ENCODE data around the gene USP48. TPM values are rescaled to one million over a fixed set of nuclear protein-coding genes. Genes with fewer than 3 reads are reported as not detected.

The USP48 gene
- total and polyA plus RNA-seq, 2 of the 8 experiments (the other 6 are each of a cell fraction or from before 2014, with no cell fraction given), result 12.8 to 83.5 TPM

DNA sequence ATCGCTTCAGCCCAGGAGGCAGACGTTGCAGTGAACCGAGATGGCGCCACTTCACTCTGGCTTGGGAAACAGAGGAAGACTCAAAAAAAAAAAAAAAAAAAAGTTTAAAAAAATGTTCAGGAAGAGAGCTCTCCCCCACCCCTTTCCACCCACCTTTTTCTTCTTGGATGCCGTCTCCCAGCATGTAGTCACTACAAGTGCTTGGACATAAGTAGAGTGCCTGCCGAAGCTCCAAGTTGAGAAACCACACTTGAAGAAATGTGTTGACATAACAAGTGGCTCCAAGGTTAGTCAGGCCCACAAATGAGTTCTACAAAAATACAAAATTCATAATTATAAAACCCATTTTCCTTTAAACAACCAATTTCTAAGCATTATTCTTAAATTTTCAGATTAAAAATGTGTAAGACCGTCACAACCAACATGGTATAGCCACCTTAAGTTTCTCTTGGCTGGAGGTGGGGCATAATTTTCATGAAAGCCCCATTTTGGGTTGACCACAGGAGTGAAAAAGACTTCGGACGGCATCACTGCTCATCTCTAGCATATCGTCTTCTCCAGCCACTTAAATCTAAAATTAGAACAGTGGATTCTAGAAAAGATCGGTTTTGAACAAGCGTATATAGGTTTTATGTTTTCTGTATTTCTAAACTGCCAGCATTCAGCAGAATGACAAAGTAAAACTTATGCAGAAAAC, 26.4 kb downstream of the USP48 start:
- Histone ChIP-seq H2BK15ac (ENCODE audit: low read length) (no peak overlapping the region), H3K79me1 (ENCODE audit: low read depth, low read length) (peaks cover 2% of the 10 kb centered on the region; the same call in 1 of the 2 replicates), H2BK20ac (ENCODE audit: low read length) (no peak overlapping the region), H3K27me3 (replicated peaks in 1 of 4; ENCODE audit: control insufficient read depth in 3 of 4, extremely low read depth in 1 of 4, insufficient read depth in 3 of 4, low read length in 3 of 4) (no peaks in the 10 kb centered on the region), H3K23me2 (ENCODE audit: low read depth, low read length) (no peaks in the 10 kb centered on the region; the same call in 1 of the 2 replicates), H3K4ac (replicated peaks; ENCODE audit: insufficient read length, low read depth, low read length) (no peak overlapping the region), H4K8ac (ENCODE audit: extremely low read depth, insufficient read depth, low read length) (no peak overlapping the region), H3K4me2 (ENCODE audit: insufficient read depth in 1 of 2, low read depth in 2 of 2, low read length in 2 of 2) (no peak overlapping the region), H3K9me3 (ENCODE audit: insufficient read depth in 2 of 2, low read depth in 1 of 2, low read length in 1 of 2) (no peaks in the 10 kb centered on the region), H3K14ac (ENCODE audit: insufficient read length) (no peak overlapping the region), H3K9ac (replicated peaks in 1 of 4; ENCODE audit: extremely low read depth in 1 of 4, low read depth in 3 of 4, low read length in 3 of 4) (no peak overlapping the region), H2AK5ac (ENCODE audit: low read depth, low read length) (no peak overlapping the region), H2AFZ (ENCODE audit: low read length) (no peak overlapping the region), H4K20me1 (replicated peaks in 1 of 2; ENCODE audit: control insufficient read depth in 1 of 2, insufficient read depth in 2 of 2, low read length in 2 of 2) (peaks cover 0 to 7% of the 10 kb centered on the region in 2 experiments), H3K4me1 (replicated peaks in 1 of 4; ENCODE audit: control insufficient read depth in 3 of 4, insufficient read depth in 4 of 4, low read length in 3 of 4) (no peaks in the 10 kb centered on the region), H3K23ac (ENCODE audit: insufficient read length) (no peak overlapping the region), H4K91ac (replicated peaks; ENCODE audit: insufficient read length, low read length) (no peak overlapping the region), H3K79me2 (ENCODE audit: control insufficient read depth in 1 of 2, insufficient read depth in 2 of 2, low read length in 2 of 2) (peaks cover 0 to 42% of the 10 kb centered on the region in 2 experiments; a peak in 3 of 4 replicates), H3K4me3 (ENCODE audit: extremely low read depth in 1 of 4, insufficient read depth in 2 of 4, low read depth in 3 of 4, low read length in 4 of 4) (no peak overlapping the region), H3K56ac (replicated peaks; ENCODE audit: insufficient read length, low read depth, low read length) (no peak overlapping the region), H2BK12ac (ENCODE audit: low read depth, low read length) (no peak overlapping the region), H3K27ac (ENCODE audit: low read depth, low read length) (no peak overlapping the region), H2BK120ac (replicated peaks; ENCODE audit: low read depth, low read length) (no peak overlapping the region), H3K18ac (ENCODE audit: extremely low read depth, low read length) (no peak overlapping the region), H3K36me3 (ENCODE audit: control insufficient read depth in 2 of 4, insufficient read depth in 4 of 4, low read length in 3 of 4) (peaks cover 7 to 41% (median 27%) of the 10 kb centered on the region in 4 experiments; a peak in 7 of 8 replicates), H2BK5ac (ENCODE audit: low read depth, low read length) (no peak overlapping the region), H4K5ac (ENCODE audit: insufficient read length, low read depth, low read length) (no peak overlapping the region)
- FAIRE-seq (no peak), DNase-seq (ENCODE audit: low read depth in 1 of 2, low spot score in 2 of 2) (no peak)
- WGBS, 2 experiments (ENCODE audit: extremely low coverage in 1 of 2, insufficient coverage in 1 of 2, insufficient read length in 1 of 2, insufficient replicate concordance in 2 of 2, low coverage in 1 of 2, low lambda C conversion rate in 2 of 2, missing lambda C conversion rate in 1 of 2), result 89% methylated on average over 12 of the region's 12 CpGs; no CpG with 5 or more reads in 1 of the 2 experiments
- TF ChIP-seq KDM4A (IDR thresholded peaks at IDR 0.05; ENCODE audit: low read depth, low read length, severe bottlenecking), result no peak
- TF ChIP-seq, protein P1, sequence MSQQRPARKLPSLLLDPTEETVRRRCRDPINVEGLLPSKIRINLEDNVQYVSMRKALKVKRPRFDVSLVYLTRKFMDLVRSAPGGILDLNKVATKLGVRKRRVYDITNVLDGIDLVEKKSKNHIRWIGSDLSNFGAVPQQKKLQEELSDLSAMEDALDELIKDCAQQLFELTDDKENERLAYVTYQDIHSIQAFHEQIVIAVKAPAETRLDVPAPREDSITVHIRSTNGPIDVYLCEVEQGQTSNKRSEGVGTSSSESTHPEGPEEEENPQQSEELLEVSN (IDR thresholded peaks at IDR 0.05), result no peak
- no peak for TF ChIP-seq SP2 (IDR thresholded peaks at IDR 0.05; ENCODE audit: low read length)
- no peak for TF ChIP-seq EGR1 (IDR thresholded peaks at IDR 0.05; ENCODE audit: borderline replicate concordance, low read depth, low read length)
- no peak for TF ChIP-seq GABPA (IDR thresholded peaks at IDR 0.05; ENCODE audit: borderline replicate concordance, insufficient read depth, low read length)
- TF ChIP-seq CHD1 (IDR thresholded peaks at IDR 0.05; ENCODE audit: low read depth, low read length), result no peak
- TF ChIP-seq TAF7 (optimal IDR thresholded peaks at IDR 0.05; ENCODE audit: borderline replicate concordance, low read depth, low read length), result no peak
- TF ChIP-seq RAD21 (IDR thresholded peaks at IDR 0.05 in 1 of 2, conservative IDR thresholded peaks at IDR 0.05 in 1 of 2; ENCODE audit: low read depth in 2 of 2, low read length in 2 of 2), result no peak
- no peak for TF ChIP-seq GTF2F1 (IDR thresholded peaks at IDR 0.05; ENCODE audit: borderline replicate concordance, low read depth, low read length)
- no peak for TF ChIP-seq KDM1A (IDR thresholded peaks at IDR 0.05; ENCODE audit: borderline replicate concordance, low read length)
- TF ChIP-seq HDAC6 (IDR thresholded peaks at IDR 0.05; ENCODE audit: low read depth, low read length), result no peak
- ChIA-PET CTCF (ENCODE audit: partially characterized antibody) (interaction anchor here (0.6 kb wide), 1 partner anchor 31 kb away, joined by 3 read pairs; no protein-coding TSS in a partner anchor), POLR2A (ENCODE audit: partially characterized antibody) (no interaction called here)
